GM12864 (cell line): Measurements from ENCODE around the gene VAPB.
"Not testable (repeated sequence)": the region's sequence is repeated elsewhere in the genome, so short reads cannot be mapped to it uniquely, and the experiment has no call there.

ENCODE experiments used
- DNase-seq: peaks from one replicate; pipeline ENCODE4 v3.0.0-alpha.2; 2011; ENCODE audit warnings: low read depth
- H3K4me3 ChIP-seq: 2 replicates; pipeline ENCODE4 v1.5.1; 2011; ENCODE audit warnings: mild to moderate bottlenecking, low read depth, low read length, control low read depth
- TF ChIP-seq, protein P1 (sequence below): IDR thresholded peaks from 2 replicates; pipeline ENCODE4 v1.5.1; 2011; ENCODE audit warnings: low read depth, mild to moderate bottlenecking, moderate library complexity, low read length, control low read depth, inconsistent platforms; ENCODE audit errors: missing control alignments

Gene VAPB

DNA sequence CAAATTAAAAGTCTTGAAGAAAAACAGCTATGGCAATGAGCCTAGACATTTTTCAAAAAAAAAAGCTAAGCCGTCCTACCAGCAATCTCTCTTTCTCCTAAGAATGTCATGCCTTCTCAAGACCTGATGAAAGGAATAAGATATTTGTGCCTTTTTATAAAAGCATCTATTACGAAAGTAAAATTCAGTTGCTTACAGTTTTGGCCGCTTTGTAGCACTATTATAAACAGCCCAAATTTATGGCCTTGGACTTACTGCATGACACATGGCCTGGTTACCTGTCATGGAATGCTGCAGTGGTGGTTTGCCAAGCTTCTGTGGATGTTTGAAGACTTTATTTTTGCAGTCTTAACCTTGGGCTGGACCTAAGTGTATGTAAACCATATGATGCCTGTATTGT is 22.2 kb upstream of the VAPB start:
- DNase-seq: no peak
- no peak overlapping the region for H3K4me3 ChIP-seq
- TF ChIP-seq, protein P1, sequence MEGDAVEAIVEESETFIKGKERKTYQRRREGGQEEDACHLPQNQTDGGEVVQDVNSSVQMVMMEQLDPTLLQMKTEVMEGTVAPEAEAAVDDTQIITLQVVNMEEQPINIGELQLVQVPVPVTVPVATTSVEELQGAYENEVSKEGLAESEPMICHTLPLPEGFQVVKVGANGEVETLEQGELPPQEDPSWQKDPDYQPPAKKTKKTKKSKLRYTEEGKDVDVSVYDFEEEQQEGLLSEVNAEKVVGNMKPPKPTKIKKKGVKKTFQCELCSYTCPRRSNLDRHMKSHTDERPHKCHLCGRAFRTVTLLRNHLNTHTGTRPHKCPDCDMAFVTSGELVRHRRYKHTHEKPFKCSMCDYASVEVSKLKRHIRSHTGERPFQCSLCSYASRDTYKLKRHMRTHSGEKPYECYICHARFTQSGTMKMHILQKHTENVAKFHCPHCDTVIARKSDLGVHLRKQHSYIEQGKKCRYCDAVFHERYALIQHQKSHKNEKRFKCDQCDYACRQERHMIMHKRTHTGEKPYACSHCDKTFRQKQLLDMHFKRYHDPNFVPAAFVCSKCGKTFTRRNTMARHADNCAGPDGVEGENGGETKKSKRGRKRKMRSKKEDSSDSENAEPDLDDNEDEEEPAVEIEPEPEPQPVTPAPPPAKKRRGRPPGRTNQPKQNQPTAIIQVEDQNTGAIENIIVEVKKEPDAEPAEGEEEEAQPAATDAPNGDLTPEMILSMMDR: no peak

GRCh38 chr20:58372806-58373205 is 16.2 kb upstream of the VAPB start:
- TF ChIP-seq, protein P1: no peak
- DNase-seq: no peak
- no peak overlapping the region for H3K4me3 ChIP-seq

DNA sequence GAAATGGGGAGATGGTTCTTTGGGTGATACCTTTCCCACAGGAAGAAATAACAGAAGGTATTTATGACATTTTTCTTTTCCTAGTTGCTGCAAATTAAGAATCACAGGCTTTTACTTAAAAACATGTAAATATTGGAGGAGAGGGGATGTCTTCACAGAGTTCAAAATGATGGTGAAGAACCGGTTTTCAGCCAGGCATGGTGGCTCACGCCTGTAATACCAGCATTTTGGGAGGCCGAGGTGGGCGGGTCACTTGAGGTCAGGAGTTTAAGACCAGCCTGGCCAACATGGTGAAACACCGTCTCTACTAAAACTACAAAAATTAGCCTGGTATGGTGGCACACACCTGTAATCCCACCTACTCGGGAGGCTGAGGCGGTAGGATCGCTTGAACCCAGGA is 15.7 kb upstream of the VAPB start:
- not testable (repeated sequence) for DNase-seq, H3K4me3 ChIP-seq

- TF ChIP-seq, protein P1: no peak
- no peak overlapping the region for H3K4me3 ChIP-seq
- DNase-seq: no peak
Observed at GRCh38 chr20:58374027-58374850, 14.8 kb upstream of the VAPB start.

DNA sequence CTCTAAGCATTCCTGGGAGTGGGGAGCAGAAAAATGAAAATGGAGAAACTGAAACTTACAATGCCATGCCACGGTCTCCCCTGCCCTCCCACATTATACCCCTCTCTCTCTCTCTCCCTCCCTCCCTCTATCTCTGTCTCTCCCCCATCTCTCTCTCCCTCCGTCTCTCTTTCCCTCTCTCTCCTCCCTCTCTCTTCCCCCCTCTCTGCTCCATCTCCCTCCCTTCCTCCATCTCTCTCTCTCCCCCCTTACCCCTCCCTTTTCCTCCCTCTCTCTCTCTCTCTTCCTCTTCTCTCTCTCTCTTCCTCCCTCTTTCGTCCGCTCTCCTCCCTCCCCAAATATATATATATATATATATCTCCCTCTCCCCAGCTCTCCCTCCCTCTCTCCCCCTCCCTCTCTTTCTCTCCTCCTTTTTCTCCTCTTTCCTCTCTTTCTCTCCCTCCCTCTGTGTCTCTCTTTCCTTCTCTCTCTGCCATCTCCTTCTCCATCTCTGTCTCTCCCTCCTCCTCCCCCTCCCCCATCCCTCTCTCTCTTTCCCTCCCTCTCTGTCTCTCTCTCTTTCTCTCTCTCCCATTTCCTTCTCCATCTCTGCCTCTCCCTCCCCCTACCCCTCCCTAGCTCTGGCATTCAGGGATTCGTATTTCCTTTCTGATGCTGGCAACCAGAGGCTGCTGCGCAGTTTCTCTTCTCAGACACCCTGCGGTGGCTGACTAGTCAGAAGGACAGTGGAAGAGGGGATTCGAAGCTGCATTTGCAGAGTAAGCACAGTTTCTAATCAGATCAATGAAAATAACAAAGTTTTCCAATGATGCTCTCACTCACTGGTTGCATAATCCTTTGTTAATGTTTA is 13.9 kb upstream of the VAPB start:
- TF ChIP-seq, protein P1: no peak
- no peak overlapping the region for H3K4me3 ChIP-seq
- no peak for DNase-seq

DNA sequence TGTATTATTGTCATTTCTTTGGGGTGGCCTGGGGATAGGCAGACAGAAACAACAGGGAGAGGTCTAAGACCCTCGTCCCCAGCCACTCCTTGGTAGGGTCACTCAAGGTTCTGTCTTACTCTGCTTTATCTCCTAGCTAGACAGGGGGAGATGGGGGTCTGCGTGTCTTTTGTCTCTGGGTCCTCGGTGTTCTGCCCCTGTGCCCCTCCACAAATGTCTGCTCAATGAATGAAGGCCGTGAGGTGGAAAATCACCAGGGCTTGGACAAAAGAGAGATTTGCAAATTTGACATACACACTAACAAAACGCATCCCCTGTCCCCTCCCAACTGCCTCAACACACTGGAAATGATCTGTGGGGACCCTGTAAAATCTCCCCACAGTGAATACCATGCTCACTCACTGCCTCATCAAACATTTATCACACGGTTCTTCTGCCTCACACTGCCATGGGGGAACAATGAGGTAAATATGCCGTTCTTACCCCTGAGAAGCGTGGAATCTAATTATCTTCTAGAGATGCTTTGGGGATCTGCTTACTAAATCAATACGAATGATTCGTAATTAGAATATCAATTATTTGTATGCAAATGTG is 13.2 kb upstream of the VAPB start:
- DNase-seq: no peak
- TF ChIP-seq, protein P1: no peak
- H3K4me3 ChIP-seq: no peak overlapping the region

DNA sequence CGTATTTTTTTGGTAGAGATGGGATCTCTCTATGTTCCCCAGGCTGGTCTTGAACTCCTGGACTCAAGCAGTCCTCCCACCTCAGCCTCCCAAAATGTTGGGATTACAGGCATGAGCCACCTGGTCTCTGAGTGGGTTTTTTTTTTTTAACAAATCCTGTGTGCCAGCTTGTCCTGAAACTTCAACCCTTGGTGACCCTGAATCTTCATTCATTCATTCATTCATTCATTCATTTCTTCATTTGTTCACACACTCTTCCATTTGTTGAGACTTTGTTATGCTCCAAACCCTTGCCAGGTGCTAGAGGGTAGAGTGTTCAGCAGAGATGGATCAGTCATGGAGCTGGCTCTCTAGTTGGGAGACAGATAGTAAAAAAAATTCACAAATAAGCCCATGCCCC is 12.0 kb upstream of the VAPB start:
- TF ChIP-seq, protein P1: no peak
- H3K4me3 ChIP-seq: no peak overlapping the region
- no peak for DNase-seq
